ENCODE data around the gene FREY1. TPM values are rescaled to one million over a fixed set of nuclear protein-coding genes. Genes with fewer than 3 reads are reported as not detected.

FREY1 gene
- total RNA-seq, 1 donor from 2014 or later, result not detected

DNA sequence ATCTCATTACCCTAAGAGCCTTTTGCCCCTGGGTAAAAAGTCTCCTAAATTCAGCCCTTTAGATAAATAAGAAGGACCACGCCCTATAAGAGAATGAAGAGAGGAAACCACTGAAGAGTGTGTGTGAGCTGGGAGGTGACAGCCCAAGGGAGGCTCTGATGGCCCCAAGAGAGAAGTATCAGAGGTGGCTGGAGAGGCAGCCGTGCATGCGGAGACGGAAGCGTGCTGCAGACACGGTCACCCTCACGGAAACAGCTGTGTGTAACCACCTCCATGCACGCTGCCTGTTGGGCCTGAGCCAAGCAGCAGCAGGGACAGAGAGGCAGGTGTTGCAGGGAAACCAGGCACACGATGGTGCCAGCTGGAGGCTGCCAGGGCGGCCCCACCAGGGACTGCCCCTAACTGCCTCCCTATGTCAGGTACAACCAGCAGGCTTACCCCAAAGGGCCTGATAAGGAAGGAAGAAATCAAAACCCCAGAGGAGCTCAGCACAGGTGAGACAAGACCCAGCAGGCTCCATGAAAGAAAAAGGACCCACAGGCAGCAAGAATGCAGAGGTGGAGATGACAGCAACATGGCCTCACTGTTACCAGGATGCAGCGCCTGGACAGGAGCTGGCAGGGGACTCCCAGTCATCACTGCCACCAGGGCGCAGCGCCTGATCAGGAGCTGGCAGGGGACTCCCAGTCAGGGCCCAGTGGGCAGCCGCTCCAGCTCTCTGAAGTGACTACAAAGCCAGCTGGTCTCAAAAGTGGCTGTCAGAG lies 23.1 kb upstream of the FREY1 start:
- intact Hi-C loops (cut with DNase I), result no loop called here
- DNase-seq (ENCODE audit: missing footprints), result no peak
- peak; percentile 80 for ATAC-seq

DNA sequence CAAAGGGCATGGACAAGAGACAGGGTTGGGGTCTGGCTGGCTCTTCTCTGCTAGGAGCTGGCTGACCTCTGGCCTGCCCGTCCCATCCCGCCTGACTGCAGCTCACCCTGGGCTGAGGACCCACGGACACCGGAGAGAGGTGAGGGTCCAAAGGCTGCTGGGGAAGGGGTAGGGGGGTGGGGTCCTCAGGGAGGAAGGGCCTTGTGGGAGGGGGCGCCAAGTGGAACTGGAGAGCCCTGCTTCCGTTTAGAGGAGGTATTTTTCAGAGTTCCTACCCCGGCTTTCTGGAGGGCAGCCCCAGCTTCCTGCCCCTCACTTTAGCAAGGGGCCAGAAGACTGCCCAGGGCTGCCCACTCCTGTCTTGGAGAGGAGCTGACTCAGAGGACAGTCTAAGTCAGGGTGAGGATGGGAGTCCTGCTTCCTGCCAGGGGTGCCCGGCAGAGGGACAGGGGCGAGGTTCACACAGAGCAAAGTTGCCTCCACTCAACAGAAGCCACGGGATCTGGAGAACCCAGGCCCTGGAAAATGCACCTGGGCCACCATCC lies 22.5 kb upstream of the FREY1 start:
- intact Hi-C loops (cut with DNase I), result no loop called here
- ATAC-seq, result no peak
- no peak for DNase-seq (ENCODE audit: missing footprints)

DNA sequence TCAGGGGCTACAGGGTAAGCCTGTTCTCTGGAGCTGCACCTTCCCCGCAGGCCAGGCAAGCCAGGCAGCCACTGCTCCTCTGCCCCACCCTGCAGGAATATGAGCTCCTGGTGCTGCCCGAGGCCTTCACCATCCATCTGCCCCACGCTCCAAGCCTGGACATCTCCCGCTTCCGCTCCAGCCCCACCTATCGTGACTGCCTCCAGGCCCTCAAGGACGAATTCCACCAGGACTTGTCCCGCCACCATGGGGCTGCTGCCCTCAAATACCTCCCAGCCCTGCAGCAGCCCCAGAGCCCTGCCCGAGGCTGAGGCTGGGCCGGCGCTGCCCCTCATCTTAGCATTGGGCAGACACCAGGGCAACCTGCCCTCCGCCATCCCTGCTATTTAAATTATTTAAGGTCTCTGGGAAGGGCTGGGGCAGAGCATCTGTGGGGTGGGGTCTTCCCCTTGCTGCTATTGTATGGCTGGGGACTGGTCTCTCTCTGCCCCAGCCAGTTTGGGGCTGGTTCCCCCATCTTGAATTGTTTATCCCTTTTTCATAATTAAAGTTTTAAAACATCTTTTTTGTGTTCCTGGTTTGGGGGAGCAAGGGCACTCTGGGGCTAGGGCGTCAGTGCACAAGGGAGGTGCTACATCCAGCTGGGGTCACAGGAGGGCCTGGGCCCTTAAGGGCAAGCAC lies 21.6 kb upstream of the FREY1 start:
- ATAC-seq (no peak), DNase-seq (ENCODE audit: missing footprints) (no peak)
- intact Hi-C loops (cut with DNase I), result no loop called here

DNA sequence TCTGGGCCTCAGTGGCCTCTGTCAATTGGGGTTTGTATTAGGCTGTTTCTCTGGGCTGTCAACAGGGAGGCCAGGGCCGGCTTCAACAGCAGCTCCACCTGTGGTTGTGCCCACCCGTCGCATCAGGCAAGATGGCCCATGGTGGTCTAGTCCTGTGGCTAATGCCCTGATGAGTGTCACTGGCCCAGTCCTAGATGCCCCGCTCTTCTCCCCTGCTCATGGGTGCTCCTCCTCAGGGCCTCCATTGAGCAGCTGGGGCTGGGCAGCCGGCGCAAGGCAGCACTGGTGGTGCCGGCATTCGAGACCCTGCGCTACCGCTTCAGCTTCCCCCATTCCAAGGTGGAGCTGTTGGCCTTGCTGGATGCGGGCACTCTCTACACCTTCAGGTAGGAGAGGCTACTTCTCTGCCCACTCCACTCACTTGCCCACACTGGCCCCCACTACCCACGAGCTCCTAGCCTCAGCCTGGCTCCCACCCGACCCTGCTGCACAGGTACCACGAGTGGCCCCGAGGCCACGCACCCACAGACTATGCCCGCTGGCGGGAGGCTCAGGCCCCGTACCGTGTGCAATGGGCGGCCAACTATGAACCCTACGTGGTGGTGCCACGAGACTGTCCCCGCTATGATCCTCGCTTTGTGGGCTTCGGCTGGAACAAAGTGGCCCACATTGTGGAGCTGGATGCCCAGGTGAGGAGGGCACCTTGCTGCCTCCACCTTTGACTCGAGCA lies 20.8 kb upstream of the FREY1 start:
- intact Hi-C loops (cut with DNase I), result no loop called here
- ATAC-seq (no peak), DNase-seq (ENCODE audit: missing footprints) (peak; percentile 63)

DNA sequence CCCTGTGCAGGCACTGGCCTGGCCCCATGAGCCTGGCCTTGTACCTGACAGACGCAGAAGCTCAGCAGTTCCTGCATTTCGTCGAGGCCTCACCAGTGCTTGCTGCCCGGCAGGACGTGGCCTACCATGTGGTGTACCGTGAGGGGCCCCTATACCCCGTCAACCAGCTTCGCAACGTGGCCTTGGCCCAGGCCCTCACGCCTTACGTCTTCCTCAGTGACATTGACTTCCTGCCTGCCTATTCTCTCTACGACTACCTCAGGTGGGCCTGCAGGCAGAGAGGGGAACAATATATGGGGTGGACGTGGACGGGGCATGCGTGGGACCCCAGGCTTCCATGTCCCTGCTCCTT lies 20.2 kb upstream of the FREY1 start:
- intact Hi-C loops (cut with DNase I), result no loop called here
- ATAC-seq (no peak), DNase-seq (ENCODE audit: missing footprints) (peak; percentile 47)

DNA sequence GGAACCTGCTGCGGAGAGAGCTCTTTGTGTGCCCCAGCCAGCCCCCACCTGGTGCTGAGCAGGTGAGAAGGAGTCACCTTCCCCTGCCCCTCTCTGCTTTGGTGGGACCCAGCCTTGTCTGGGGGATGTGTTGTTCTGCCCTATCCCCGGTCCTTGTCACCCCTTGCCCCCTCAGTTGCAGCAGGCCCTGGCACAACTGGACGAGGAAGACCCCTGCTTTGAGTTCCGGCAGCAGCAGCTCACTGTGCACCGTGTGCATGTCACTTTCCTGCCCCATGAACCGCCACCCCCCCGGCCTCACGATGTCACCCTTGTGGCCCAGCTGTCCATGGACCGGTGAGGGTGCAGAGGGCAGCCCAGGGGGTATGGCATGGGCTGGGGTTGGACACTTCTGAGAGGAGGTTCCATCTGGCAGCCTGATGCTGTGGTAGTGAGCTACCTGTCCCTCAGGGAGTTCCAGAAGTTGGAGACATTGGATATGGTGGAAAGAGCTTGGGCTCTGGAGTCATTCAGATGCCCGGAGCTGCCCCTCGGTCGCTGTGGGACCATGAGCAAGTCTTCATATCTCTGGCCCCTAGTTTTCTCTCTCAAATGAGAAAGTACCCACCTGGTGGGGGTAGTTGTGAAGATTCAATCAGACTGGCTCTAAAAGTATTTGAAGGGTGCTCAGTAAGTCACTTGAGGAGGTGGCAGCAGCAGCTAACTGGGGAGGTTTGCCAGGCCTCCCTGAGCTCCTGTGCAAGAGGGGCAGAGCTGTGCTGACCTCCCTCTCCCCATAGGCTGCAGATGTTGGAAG lies 19.7 kb upstream of the FREY1 start:
- intact Hi-C loops (cut with DNase I), result no loop called here
- DNase-seq (ENCODE audit: missing footprints) (peak; percentile 11), ATAC-seq (no peak)

DNA sequence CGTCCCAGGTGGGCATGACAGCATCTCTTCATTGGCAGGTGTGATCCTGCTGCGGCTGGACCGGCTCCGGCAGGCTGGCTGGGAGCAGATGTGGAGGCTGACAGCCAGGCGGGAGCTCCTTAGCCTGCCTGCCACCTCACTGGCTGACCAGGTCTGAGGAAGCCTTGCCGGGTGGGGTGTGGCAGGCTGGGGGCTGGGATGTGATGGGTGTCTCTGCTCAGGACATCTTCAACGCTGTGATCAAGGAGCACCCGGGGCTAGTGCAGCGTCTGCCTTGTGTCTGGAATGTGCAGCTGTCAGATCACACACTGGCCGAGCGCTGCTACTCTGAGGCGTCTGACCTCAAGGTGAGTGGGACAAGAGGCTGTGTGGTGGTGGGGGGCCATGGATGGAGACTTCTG lies 18.9 kb upstream of the FREY1 start:
- intact Hi-C loops (cut with DNase I), result no loop called here
- peak; percentile 54 for DNase-seq (ENCODE audit: missing footprints)

DNA sequence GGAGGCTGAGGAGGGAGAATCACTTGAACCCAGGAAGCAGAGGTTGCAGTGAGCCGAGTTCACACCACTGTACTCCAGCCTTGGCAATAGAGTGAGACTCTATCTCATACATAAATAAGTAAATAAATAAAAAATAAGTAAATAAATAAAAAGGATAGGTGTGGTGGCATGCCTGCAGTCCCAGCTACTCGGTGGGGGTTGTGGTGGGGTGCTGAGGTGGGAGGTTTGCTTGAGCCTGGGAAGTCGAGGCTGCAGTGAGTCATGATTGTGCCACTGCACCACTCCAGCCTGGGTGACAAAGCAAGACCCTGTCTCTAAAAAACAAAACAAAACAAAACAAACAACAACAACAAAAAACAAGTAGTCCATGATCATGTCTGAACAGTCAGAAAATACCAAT lies 18.5 kb upstream of the FREY1 start:
- ATAC-seq (no peak), DNase-seq (ENCODE audit: missing footprints) (peak; percentile 4)
- intact Hi-C loops (cut with DNase I), result no loop called here

More for the DNA sequence above, 18.9 kb upstream of the FREY1 start:
- no peak for ATAC-seq

DNA sequence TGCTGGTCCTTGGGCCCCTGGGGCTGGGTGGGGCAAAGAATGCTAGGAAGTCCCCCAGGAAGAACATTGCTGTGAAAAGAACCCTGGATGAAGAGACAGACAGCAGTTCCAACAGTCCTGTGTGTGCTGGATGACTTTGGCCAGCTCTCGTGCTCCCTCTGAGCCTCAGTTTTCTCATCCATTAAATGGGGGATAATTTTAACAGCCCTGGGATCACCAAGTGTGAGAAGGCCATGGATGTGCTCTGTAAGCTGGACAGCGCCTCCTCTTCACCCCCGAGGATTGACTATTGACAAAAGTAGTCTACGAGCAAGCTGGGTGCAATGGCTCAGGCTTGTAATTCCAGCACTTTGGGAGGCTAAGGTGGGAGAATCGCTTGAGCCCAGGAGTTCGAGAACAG lies 17.9 kb upstream of the FREY1 start:
- no peak for ATAC-seq
- DNase-seq (ENCODE audit: missing footprints), result peak; percentile 4
- intact Hi-C loops (cut with DNase I), result no loop called here

DNA sequence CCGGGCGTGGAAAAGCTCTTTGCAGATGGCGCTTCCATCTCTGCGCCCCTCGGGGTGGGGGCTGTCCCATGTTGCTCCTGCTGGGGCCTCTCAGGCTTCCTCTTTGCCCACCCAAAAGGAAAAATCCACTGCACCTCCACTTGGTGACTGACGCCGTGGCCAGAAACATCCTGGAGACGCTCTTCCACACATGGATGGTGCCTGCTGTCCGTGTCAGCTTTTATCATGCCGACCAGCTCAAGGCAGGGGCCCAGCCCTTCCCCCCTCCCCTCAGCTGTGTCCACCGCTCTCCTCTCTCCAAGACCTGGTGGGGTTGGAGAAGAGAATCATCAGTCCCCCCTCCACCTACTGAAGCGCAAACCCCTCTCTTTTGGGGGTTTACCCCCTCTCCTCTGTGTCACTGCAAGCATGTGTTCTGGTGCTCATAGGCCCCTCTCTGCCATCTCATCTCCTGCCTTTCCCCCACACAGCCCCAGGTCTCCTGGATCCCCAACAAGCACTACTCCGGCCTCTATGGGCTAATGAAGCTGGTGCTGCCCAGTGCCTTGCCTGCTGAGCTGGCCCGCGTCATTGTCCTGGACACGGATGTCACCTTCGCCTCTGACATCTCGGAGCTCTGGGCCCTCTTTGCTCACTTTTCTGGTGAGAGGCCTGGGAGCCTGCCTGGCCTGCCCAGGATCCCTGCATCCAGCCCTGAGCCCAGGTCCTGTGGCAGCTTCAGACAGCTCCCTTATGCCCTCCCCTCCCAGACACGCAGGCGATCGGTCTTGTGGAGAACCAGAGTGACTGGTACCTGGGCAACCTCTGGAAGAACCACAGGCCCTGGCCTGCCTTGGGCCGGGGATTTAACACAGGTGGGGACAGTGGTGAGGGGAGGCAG lies 17.2 kb upstream of the FREY1 start:
- intact Hi-C loops (cut with DNase I), result no loop called here
- DNase-seq (ENCODE audit: missing footprints) (peak; percentile 42), ATAC-seq (no peak)

DNA sequence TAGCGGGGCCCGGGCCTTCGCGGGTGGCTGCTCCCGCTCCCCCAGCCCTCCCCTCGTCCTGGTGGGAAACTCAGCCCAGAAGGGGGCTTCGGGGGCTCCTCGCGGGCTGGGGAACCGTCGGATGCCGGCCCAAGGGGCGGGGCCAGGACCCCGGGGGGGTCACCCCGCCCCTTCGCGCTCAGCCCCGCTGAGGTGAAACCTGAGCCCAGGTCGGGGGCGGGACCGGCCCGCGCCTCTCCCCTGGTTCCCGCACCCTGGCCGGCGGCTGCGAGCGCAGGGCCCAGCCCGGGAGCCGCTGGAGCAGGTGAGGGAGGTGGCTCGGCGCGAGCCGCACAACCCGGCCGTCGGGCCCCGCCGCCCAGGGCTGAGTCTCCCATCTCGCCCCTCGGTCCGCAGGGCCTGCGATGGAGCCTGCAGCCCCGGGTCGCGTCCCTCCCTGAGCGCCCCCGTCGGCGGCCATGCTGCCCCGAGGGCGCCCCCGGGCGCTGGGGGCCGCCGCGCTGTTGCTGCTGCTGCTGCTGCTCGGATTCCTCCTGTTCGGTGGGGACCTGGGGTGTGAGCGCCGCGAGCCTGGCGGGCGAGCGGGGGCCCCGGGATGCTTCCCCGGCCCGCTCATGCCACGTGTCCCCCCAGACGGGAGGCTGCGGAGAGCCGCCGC lies 15.5 kb upstream of the FREY1 start, which contains the start of gene LARGE2:
TSS of gene LARGE2 (plus strand) at position 232 of the 658 bp plus-strand sequence. CDS start at position 459, 227 bp downstream.
- ATAC-seq (no peak), DNase-seq (ENCODE audit: missing footprints) (peak; percentile 58)
- intact Hi-C loops (cut with DNase I), result no loop called here

DNA sequence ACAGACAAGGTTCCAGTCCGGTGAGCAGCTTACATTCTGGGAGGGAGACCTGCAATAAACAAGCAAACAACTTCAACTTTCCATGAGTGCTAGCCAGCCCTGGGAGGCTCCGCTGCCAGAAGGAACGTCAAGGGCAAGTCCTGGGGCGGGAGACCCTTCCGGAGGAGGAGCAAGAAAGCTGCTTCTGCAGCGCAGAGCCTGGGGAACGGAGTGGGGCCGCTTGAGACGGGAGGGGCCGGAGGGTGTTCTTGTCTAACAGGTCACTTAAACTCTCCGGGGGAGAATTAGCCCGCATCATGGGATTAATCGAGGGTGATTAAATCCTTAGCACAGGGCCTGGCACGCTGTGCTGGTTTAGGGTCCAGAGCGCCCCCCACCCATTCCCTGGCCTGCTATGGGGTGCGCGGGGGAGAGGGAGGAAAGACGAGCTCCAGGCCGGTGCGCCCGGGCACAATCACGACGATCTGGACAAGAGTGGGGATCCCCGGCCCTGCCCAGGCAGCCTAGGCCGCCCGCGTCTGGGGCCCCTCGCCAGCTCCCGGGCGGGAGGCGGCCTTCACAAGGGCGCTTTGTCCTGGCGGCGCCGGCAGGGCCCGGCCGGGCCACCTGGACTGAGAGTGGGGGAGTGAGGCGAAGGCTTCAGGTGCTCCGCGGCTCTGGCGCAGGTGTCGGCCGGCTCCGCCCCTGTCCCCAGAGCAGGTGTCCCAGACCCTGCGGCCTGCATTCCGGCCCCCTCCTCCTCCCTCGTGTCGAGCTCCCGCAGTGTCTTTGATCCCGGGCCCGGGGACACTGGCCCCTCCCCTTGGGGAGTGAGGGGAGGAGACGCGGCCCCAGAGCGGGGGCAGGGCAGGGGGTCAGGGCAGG lies 14.7 kb upstream of the FREY1 start:
- peak; percentile 41 for DNase-seq (ENCODE audit: missing footprints)
- ATAC-seq, result no peak
- intact Hi-C loops (cut with DNase I), result no loop called here

DNA sequence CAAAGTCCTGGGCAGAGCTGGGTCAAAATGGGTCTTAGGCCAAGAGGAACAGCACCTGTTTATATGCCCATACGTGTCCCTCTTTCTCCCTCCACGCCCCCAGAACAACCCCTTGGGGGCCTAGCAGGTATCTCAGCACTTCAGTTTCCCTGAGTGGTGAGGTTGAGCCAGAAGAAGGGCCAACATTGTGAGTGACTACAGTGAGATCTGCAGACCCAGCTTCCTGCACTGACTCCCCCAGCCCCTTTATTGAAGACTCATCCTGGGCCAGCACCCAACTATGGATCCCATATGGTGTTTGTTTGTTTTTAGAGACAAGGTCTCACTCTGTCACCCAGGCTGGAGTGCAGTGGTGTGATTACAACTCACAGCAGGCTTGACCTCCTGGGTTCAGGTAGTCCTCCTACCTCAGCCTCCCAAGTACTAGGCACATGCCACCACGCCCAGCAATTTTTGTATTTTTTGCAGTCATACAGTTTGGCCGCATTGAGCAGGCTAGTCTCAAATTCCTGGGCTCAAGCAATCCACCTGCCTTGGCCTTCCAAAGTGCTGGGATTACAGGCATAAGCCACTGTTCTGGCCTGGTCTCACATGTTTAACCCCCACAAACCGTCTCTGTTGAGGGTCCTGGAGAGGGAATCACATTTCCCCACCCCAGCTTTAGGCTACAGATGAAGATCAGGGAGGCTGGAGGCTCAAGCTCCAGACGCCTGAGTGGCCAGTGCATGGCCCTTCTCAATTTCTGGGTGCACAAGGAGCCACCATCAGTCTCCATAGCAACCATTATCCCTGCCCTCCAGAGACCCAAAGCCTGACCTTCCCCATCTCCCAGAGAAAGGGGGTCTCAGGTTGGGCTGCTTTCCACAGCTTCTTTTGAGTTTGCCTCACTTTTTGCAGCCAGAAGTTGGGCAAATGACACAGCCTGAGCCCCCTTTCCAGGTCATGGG lies 13.7 kb upstream of the FREY1 start:
- DNase-seq (ENCODE audit: missing footprints) (no peak), ATAC-seq (no peak)
- intact Hi-C loops (cut with DNase I), result no loop called here

DNA sequence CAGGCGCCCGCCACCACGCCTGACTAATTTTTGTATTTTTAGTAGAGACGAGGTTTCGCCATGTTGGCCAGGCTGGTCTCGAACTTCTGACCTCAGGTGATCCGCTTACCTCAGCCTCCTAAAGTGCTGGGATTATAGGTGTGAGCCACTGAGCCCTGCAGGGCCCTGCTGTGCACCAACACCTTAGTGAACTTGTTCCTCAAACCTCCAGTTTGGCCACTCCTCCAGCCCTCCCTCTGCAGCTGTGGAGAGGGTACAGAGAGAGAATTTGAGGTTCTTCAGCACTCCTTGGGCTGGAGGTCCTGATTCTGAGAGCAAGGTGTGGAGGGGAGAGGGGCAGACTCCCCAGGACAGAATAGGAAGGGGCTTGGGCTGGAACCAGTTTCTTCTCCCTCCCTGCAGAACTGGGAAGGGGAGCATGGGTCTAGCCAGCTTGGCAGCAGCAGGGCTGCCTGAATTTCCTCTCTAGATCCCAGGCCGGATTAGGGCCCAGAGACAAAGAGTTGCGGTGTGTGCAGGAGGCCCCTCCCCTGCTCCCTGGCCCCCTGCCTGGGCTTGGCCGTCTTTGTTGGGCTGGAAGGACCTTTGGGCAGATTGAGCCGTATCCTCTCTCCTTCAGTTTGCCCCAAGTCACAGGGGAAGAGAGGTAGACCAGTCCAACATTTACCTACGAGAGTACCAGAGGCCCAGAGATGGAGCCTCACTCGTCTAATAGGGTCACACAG lies 12.9 kb upstream of the FREY1 start:
- ATAC-seq (no peak), DNase-seq (ENCODE audit: missing footprints) (no peak)
- intact Hi-C loops (cut with DNase I), result loop anchor here (2.0 kb wide), 1 partner anchor 77 kb away; no protein-coding TSS in a partner anchor

Data from Right ventricle myocardium inferior (tissue), 1 donor.